HCT116 (cell line): Measurements from ENCODE around the gene CDYL2.

ENCODE experiments used
- EZH2 ChIP-seq: fragments of 200-600 bp; sonication (generic); IDR thresholded peaks from 2 replicates; pipeline ENCODE4 v1.6.1; 2017; ENCODE audit warnings: antibody characterized with exemption, mixed run types
- POLR2A ChIP-seq: IDR thresholded peaks from 2 replicates; pipeline ENCODE4 v1.7.0; 2011; ENCODE audit warnings: borderline replicate concordance; ENCODE audit not compliant: insufficient read depth, insufficient read length; ENCODE audit errors: extremely low read depth
- SRF ChIP-seq: IDR thresholded peaks from 2 replicates; pipeline ENCODE4 v1.6.1; 2012; ENCODE audit warnings: low read depth
- TF ChIP-seq, protein P1 (sequence below), 3 experiments: fragments of 200-600 bp in 1 of 3; sonication (generic) in 1 of 3; IDR thresholded peaks in 2 of 3; conservative IDR thresholded peaks in 1 of 3; 2 replicates each; pipeline ENCODE4 v1.5.1; 2012 to 2017; ENCODE audit warnings: low read depth in 2 of 3, low read length in 2 of 3, antibody characterized with exemption in 1 of 3, borderline replicate concordance in 1 of 3, control low read depth in 1 of 3, mild to moderate bottlenecking in 1 of 3, mixed read lengths in 1 of 3, mixed run types in 1 of 3, moderate library complexity in 1 of 3; ENCODE audit not compliant: insufficient read depth in 1 of 3
- TF ChIP-seq, protein P2 (sequence below): IDR thresholded peaks from 2 replicates; pipeline ENCODE4 v1.6.1; 2012

DNA sequence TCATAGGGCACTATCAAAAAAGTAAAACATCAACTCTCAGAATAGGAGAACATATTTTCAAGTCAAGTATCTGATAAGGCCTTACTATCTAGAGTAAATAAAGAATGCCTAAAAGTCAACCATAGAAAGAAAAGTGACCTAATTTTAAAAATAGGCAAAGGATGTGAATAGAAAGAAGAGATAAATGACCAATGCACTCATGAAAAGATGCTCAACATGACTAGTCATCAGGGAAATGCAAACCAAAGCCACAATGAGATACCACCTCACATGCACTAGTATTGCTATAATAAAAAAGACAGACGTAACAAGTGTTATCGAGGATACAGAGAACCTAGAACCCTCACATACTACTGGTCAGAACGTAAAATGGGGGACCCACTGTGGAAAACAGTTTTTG is 172.8 kb downstream of the CDYL2 start:
- TF ChIP-seq, protein P1, sequence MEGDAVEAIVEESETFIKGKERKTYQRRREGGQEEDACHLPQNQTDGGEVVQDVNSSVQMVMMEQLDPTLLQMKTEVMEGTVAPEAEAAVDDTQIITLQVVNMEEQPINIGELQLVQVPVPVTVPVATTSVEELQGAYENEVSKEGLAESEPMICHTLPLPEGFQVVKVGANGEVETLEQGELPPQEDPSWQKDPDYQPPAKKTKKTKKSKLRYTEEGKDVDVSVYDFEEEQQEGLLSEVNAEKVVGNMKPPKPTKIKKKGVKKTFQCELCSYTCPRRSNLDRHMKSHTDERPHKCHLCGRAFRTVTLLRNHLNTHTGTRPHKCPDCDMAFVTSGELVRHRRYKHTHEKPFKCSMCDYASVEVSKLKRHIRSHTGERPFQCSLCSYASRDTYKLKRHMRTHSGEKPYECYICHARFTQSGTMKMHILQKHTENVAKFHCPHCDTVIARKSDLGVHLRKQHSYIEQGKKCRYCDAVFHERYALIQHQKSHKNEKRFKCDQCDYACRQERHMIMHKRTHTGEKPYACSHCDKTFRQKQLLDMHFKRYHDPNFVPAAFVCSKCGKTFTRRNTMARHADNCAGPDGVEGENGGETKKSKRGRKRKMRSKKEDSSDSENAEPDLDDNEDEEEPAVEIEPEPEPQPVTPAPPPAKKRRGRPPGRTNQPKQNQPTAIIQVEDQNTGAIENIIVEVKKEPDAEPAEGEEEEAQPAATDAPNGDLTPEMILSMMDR (IDR thresholded peaks at IDR 0.05 in 2 of 3, conservative IDR thresholded peaks at IDR 0.05 in 1 of 3; ENCODE audit: borderline replicate concordance in 1 of 3, insufficient read depth in 1 of 3, low read depth in 2 of 3, low read length in 2 of 3), result no peak
- TF ChIP-seq SRF (no peak), POLR2A (no peak), EZH2 (no peak)
- TF ChIP-seq, protein P2, sequence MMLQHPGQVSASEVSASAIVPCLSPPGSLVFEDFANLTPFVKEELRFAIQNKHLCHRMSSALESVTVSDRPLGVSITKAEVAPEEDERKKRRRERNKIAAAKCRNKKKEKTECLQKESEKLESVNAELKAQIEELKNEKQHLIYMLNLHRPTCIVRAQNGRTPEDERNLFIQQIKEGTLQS, result no peak
